ENCODE results near the gene CAMK2B. TPM values are rescaled to one million over a fixed set of nuclear protein-coding genes. Genes with fewer than 3 reads are reported as not detected.

Gene CAMK2B
- total and polyA plus RNA-seq, 2 of the 13 experiments (the other 11 are each of a cell fraction or from before 2014, with no cell fraction given) = 0.27 to 0.48 TPM

DNA sequence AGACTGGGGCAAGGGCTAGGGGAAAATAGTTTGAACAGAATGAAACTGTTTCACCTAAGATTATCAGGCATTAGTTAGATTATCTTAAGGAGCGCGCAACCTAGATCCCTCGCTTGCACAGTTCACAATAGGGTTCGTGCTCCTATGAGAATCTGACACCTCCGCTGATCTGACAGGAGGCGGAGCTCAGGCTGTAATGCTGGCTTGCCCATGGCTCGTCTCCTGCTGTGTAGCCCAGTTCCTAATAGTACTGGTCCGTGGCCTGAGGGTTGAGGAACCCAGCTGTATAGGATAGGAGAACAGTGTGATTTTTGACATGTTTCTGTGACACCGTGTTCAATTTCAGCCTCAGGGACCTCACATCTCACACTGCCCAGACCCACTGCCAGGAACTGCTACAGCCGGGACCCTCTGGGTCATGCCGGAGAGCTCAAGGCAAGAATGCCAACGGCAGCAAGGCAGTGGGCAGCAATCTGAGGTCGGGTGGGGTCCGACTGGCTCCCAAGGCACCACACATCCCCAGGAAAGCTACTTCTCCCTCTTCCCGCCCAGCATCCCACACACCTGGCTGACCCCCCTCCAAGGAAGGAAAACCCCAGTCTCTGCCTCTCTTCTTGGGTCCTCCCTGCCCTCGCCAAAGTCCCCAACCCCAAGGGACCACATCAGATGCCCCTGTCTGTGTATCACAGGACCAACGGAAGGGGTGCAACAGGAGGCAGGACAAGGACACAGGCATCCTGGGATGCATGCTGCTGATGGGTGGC is 31.7 kb downstream of the CAMK2B start (continued):
- TF ChIP-seq MZF1 (CRISPR knock-in tag; IDR thresholded peaks at IDR 0.05; ENCODE audit: borderline replicate concordance) = no peak
- TF ChIP-seq GATAD1 (CRISPR knock-in tag; IDR thresholded peaks at IDR 0.05) = no peak
- no peak for TF ChIP-seq GZF1 (CRISPR knock-in tag; IDR thresholded peaks at IDR 0.05)
- TF ChIP-seq, protein P1, sequence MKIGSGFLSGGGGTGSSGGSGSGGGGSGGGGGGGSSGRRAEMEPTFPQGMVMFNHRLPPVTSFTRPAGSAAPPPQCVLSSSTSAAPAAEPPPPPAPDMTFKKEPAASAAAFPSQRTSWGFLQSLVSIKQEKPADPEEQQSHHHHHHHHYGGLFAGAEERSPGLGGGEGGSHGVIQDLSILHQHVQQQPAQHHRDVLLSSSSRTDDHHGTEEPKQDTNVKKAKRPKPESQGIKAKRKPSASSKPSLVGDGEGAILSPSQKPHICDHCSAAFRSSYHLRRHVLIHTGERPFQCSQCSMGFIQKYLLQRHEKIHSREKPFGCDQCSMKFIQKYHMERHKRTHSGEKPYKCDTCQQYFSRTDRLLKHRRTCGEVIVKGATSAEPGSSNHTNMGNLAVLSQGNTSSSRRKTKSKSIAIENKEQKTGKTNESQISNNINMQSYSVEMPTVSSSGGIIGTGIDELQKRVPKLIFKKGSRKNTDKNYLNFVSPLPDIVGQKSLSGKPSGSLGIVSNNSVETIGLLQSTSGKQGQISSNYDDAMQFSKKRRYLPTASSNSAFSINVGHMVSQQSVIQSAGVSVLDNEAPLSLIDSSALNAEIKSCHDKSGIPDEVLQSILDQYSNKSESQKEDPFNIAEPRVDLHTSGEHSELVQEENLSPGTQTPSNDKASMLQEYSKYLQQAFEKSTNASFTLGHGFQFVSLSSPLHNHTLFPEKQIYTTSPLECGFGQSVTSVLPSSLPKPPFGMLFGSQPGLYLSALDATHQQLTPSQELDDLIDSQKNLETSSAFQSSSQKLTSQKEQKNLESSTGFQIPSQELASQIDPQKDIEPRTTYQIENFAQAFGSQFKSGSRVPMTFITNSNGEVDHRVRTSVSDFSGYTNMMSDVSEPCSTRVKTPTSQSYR (CRISPR knock-in tag; IDR thresholded peaks at IDR 0.05; ENCODE audit: borderline replicate concordance) = no peak
- TF ChIP-seq, protein P2, sequence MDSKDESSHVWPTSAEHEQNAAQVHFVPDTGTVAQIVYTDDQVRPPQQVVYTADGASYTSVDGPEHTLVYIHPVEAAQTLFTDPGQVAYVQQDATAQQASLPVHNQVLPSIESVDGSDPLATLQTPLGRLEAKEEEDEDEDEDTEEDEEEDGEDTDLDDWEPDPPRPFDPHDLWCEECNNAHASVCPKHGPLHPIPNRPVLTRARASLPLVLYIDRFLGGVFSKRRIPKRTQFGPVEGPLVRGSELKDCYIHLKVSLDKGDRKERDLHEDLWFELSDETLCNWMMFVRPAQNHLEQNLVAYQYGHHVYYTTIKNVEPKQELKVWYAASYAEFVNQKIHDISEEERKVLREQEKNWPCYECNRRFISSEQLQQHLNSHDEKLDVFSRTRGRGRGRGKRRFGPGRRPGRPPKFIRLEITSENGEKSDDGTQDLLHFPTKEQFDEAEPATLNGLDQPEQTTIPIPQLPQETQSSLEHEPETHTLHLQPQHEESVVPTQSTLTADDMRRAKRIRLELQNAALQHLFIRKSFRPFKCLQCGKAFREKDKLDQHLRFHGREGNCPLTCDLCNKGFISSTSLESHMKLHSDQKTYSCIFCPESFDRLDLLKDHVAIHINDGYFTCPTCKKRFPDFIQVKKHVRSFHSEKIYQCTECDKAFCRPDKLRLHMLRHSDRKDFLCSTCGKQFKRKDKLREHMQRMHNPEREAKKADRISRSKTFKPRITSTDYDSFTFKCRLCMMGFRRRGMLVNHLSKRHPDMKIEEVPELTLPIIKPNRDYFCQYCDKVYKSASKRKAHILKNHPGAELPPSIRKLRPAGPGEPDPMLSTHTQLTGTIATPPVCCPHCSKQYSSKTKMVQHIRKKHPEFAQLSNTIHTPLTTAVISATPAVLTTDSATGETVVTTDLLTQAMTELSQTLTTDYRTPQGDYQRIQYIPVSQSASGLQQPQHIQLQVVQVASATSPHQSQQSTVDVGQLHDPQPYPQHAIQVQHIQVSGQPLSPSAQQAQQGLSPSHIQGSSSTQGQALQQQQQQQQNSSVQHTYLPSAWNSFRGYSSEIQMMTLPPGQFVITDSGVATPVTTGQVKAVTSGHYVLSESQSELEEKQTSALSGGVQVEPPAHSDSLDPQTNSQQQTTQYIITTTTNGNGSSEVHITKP (CRISPR knock-in tag; IDR thresholded peaks at IDR 0.05; ENCODE audit: low read depth) = no peak
- no peak for TF ChIP-seq RXRA (CRISPR knock-in tag; IDR thresholded peaks at IDR 0.05)
- TF ChIP-seq MED8 (CRISPR knock-in tag; IDR thresholded peaks at IDR 0.05; ENCODE audit: insufficient replicate concordance) = no peak
- no peak for TF ChIP-seq ARHGAP35 (CRISPR knock-in tag; IDR thresholded peaks at IDR 0.05; ENCODE audit: borderline replicate concordance)
